Thymus (tissue), 11 donors: ENCODE results near the gene CGREF1. TPM values are rescaled to one million over a fixed set of nuclear protein-coding genes. Genes with fewer than 3 reads are reported as not detected.
"Not testable (repeated sequence)": the region's sequence is repeated elsewhere in the genome, so short reads cannot be mapped to it uniquely, and the experiment has no call there.

ENCODE experiments used
- DNase-seq, 9 donors: peaks; one replicate each; pipeline ENCODE4 v3.0.0-alpha.2; 2013; ENCODE audit warnings: low spot score in 9 of 9, low read depth in 6 of 9, missing footprints in 1 of 9
- H3K27ac ChIP-seq, 2 donors: one replicate each; pipeline ENCODE4 v1.5.1; 2013; ENCODE audit warnings: control low read depth in 1 of 2, low read depth in 1 of 2, low read length in 1 of 2, mild to moderate bottlenecking in 1 of 2, moderate library complexity in 1 of 2
- H3K27me3 ChIP-seq, 2 donors: one replicate each; pipeline ENCODE4 v1.5.1; 2013; ENCODE audit warnings: low read length in 1 of 2; ENCODE audit not compliant: control insufficient read depth in 2 of 2, insufficient read depth in 1 of 2
- H3K36me3 ChIP-seq, 2 donors: one replicate each; pipeline ENCODE4 v1.5.1; 2013; ENCODE audit warnings: low read length in 1 of 2, mild to moderate bottlenecking in 1 of 2, moderate library complexity in 1 of 2; ENCODE audit not compliant: control insufficient read depth in 2 of 2, insufficient read depth in 2 of 2
- H3K4me1 ChIP-seq, 2 donors: one replicate each; pipeline ENCODE4 v1.5.1; 2013; ENCODE audit warnings: low read length in 2 of 2; ENCODE audit not compliant: control insufficient read depth in 2 of 2, insufficient read depth in 2 of 2
- H3K4me3 ChIP-seq, 2 donors: one replicate each; pipeline ENCODE4 v1.5.1; 2013; ENCODE audit warnings: low read length in 2 of 2, control low read depth in 1 of 2, mild to moderate bottlenecking in 1 of 2
- H3K9me3 ChIP-seq, 2 donors: one replicate each; pipeline ENCODE4 v1.5.1; 2013; ENCODE audit warnings: low read length in 1 of 2, mild to moderate bottlenecking in 1 of 2; ENCODE audit not compliant: control insufficient read depth in 2 of 2, insufficient read depth in 1 of 2
- WGBS: extraction: QIAGEN DNeasy Blood & Tissue Kit; methylation state at CpG from one replicate; pipeline ENCODE4 v1.1.7; 2013; 5-methylcytosine and 5-hydroxymethylcytosine counted together
- polyA plus RNA-seq: library from polyadenylated mRNA; stranded (reverse); fragments of 200-250 nt; gene quantifications from one replicate; pipeline ENCODE4 v1.2.3, GENCODE V29; 2013
- total RNA-seq: library from RNA; stranded (reverse); fragments of 120-200 nt; gene quantifications from one replicate; pipeline ENCODE4 v1.2.4, GENCODE V29; 2013
- donor health status: healthy.

The CGREF1 gene
- total and polyA plus RNA-seq, 2 donors, result 0.43 to 0.57 TPM

DNA sequence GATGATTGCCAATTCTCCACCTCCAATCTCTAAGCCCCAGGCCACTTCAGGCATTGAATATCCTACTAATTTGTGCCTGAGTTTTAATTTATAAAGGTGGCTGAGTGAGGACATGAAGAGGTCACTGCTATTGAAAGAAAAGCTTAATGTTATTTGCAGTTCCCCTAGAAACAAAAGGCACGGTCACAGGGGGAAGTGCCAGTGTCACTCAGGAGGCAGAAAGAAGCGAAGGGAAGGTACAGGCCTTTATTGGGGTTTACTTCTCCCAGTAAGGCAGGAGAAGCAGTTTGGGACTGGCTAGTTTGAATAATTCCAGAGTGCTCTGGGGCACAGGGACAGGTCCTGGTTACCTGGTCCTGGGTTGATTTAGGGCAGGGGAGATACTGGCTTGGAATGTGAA lies 3.0 kb upstream of the CGREF1 start:
- Histone ChIP-seq H3K4me3 (no peak overlapping the region), H3K36me3 (no peaks in the 10 kb centered on the region), H3K27ac (no peak overlapping the region), H3K9me3 (no peaks in the 10 kb centered on the region), H3K4me1 (peaks cover 5 to 14% of the 10 kb centered on the region in 2 donors), H3K27me3 (peaks cover 35 to 76% of the 10 kb centered on the region in 2 donors)
- WGBS, result 88% methylated on average over 2 of the region's 2 CpGs
- DNase-seq, result no peak

- H3K36me3 ChIP-seq, H3K4me3 ChIP-seq, H3K27ac ChIP-seq, H3K9me3 ChIP-seq, DNase-seq: not testable (repeated sequence)
- Histone ChIP-seq H3K27me3 (peaks cover 35 to 84% of the 10 kb centered on the region in 2 donors), H3K4me1 (peaks cover 5 to 14% of the 10 kb centered on the region in 2 donors)
- 90% methylated on average over 8 of the region's 8 CpGs for WGBS
Observed at GRCh38 chr2:27119330-27119670, 372 bp upstream of the CGREF1 start.

- Histone ChIP-seq H3K9me3 (no peaks in the 10 kb centered on the region), H3K27me3 (peaks cover 35 to 75% of the 10 kb centered on the region in 2 donors), H3K4me3 (no peak overlapping the region), H3K36me3 (no peaks in the 10 kb centered on the region), H3K4me1 (peaks cover 0 to 5% of the 10 kb centered on the region in 2 donors), H3K27ac (no peak overlapping the region)
- DNase-seq, result no peak
- 46% methylated on average over 14 of the region's 14 CpGs for WGBS
Observed at GRCh38 chr2:27117995-27118524, 868 bp downstream of the CGREF1 start.

GRCh38 chr2:27115519-27115918 lies 3.4 kb downstream of the CGREF1 start:
- Histone ChIP-seq H3K27ac (no peak overlapping the region), H3K4me3 (no peak overlapping the region), H3K36me3 (no peaks in the 10 kb centered on the region), H3K9me3 (no peaks in the 10 kb centered on the region), H3K4me1 (peaks cover 0 to 3% of the 10 kb centered on the region in 2 donors), H3K27me3 (peaks cover 23 to 50% of the 10 kb centered on the region in 2 donors)
- DNase-seq, result no peak
- WGBS, result 87% methylated on average over 2 of the region's 2 CpGs

GRCh38 chr2:27111392-27112078 lies 7.4 kb downstream of the CGREF1 start:
- not testable (repeated sequence) for DNase-seq, H3K4me3 ChIP-seq, H3K4me1 ChIP-seq, H3K27ac ChIP-seq, H3K36me3 ChIP-seq, H3K9me3 ChIP-seq
- WGBS, result 97% methylated on average over 49 of the region's 49 CpGs
- peaks cover 0 to 18% of the 10 kb centered on the region in 2 donors for H3K27me3 ChIP-seq

GRCh38 chr2:27110603-27111352 lies 8.2 kb downstream of the CGREF1 start:
- not testable (repeated sequence) for H3K27ac ChIP-seq, H3K36me3 ChIP-seq, H3K4me3 ChIP-seq, H3K4me1 ChIP-seq, H3K9me3 ChIP-seq, DNase-seq
- peaks cover 0 to 15% of the 10 kb centered on the region in 2 donors for H3K27me3 ChIP-seq
- 79% methylated on average over 24 of the region's 24 CpGs for WGBS

GRCh38 chr2:27109083-27109482 lies 9.8 kb downstream of the CGREF1 start:
- Histone ChIP-seq H3K4me1 (no peaks in the 10 kb centered on the region), H3K27ac (no peak overlapping the region), H3K27me3 (peaks cover 0 to 8% of the 10 kb centered on the region in 2 donors), H3K9me3 (no peaks in the 10 kb centered on the region), H3K4me3 (no peak overlapping the region), H3K36me3 (no peaks in the 10 kb centered on the region)
- DNase-seq, result no peak
- WGBS, result 95% methylated on average over 3 of the region's 3 CpGs

DNA sequence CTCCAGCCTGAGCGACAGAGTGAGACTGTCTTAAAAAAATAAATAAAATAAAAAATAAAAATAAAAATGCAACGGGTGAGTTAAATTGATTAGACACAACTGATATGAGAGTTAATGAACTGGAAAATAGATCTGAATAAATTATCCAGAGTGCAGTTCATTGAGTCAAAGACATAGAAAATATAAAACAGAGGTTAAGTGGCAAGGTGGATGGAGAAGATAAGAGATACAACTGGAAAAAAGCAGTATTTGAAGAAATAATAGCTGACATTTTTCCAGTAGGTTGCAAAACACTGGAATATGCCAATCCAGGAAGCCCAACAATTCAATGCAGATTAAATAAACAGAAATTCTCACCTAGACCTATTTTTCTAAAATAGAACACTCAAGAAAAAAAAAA lies 10.7 kb downstream of the CGREF1 start:
- peaks cover 0 to 5% of the 10 kb centered on the region in 2 donors for H3K27me3 ChIP-seq
- no peaks in the 10 kb centered on the region for H3K9me3 ChIP-seq
- no peaks in the 10 kb centered on the region for H3K36me3 ChIP-seq
- H3K4me3 ChIP-seq, result no peak overlapping the region
- no peak for DNase-seq
- WGBS, result 98% methylated on average over 2 of the region's 2 CpGs
- no peaks in the 10 kb centered on the region for H3K4me1 ChIP-seq
- no peak overlapping the region for H3K27ac ChIP-seq

DNA sequence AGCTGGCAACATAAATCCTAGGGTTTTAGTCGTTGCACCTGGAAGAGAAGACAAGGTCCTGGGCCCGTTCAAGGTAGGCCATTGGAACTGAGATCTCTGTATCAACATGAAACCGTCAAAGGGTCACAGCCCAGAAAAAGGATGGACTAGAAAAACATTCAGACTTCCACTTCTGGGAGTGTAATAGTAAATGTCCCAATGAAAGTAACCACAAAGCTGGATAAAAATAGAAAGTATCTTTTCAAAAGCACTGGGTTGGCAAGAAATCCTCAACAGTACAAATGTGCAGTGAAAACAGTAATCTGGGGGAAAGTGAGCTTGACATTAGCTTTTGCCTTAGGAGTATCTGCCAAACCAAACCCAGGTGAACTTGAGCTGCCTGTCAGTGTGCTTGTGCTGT lies 12.9 kb downstream of the CGREF1 start:
- 89% methylated on average over 3 of the region's 3 CpGs for WGBS
- no peaks in the 10 kb centered on the region for H3K9me3 ChIP-seq
- H3K4me3 ChIP-seq, result no peak overlapping the region
- no peaks in the 10 kb centered on the region for H3K4me1 ChIP-seq
- DNase-seq, result no peak
- no peaks in the 10 kb centered on the region for H3K36me3 ChIP-seq
- peaks cover 0 to 9% of the 10 kb centered on the region in 2 donors for H3K27me3 ChIP-seq
- H3K27ac ChIP-seq, result no peak overlapping the region
